Measurements from ENCODE around the gene METTL25.

METTL25 gene

DNA sequence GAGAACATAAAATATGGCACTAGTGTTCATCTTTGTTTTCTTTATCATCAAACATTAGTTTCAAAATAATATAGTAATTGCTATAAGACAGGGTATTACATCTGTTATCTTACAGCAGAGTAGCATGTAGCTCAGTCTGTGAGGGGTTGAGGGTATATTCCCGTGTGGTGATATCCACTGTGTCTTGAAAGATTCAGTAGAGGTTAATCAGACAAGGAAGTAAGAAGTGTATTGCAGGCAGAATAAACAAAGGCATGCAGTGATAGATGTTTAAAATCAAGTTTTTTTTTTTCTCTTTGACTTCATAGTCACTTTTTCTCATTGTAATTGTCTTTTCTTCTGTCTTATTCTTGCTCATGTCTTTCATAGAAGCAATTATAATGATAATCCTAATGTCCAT lies 48.3 kb downstream of the METTL25 start:
- DNase-seq (ENCODE audit: low read depth), result no peak

DNA sequence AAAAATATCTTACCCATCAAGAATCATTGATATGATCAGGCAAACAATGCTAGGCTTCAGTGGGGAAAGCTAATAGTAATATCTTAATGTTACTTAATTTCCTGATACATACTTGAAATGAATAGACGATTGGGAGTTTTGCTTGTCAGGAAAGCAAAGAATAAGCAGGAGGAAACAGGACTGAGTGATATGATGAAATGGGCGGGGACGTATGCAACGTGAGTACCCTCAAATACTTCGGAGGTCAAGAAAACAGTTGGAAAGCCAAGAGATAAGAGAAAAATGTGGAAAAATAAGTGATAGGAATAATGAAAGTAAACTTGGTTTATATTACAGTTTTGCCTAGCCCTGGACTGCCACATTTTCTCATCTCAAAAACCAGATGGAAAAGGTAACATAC lies 49.2 kb downstream of the METTL25 start:
- no peak for DNase-seq (ENCODE audit: low read depth)

DNA sequence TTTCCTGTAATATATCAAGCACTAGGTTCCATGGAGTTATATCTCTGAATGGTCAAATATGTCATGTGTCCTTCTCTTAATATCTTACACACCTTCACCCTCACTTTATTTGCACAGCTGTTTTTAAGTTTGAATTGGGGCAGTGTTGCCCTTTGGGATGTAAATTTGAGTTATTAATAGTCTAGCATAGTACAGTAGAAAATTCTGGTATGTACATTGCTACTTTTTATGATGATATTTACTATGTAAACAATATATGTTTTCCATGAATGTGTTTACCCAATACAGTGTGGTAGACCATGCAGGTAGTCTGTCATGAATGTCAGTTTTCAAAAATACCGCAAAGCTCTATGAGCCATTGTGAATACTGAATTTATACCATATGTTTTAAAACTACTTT lies 50.5 kb downstream of the METTL25 start:
- no peak for DNase-seq (ENCODE audit: low read depth)

DNA sequence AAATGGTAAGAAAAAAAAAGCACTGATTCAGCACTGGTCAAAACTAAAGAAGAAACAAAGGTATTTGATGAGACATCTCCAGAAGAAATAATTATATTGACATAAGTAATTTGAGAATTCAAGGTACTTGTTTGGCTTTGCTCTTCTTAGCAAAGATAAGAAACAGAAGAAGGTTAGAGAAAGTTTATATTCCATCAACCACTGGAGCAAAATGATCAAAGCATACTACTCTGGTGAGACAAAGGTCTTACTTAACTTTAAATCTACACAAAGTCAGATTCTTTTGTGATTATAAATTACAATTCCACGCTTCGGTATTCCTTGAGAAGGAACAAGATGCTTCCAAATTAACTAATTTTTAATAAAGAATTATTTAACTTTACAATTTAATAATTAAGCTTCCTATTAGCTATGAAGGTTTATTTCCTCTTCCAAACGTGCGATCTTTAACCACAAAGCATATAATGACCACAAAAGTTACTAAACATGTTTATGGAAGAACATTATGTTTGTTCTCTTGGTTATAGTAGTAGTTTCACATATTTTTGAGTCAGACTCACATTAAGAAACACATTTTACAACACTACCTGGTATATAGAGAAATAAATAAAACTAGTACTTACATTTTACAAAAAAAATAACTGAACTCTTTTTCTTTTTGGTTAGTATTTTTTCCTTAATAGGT lies 53.4 kb downstream of the METTL25 start:
- DNase-seq (ENCODE audit: low read depth), result no peak

DNA sequence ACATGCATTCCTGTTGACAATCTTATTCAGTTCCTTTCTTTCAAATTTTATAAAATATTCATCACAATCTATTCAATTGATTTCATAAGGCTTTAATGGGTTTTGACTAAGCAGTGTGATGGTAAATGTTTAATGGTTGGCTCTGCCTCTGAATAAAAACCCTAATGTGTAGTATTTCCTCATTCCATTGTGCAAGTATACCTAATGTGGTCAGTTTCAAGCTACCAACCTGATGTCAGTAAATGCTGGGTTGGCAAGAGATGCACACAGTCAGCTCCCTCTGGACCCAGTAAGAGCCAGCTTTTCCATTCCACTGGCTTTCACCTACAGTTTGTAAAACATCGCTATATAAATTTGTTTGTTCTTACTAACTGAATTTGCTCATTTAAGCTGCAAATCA lies 53.9 kb downstream of the METTL25 start:
- no peak for DNase-seq (ENCODE audit: low read depth)

DNA sequence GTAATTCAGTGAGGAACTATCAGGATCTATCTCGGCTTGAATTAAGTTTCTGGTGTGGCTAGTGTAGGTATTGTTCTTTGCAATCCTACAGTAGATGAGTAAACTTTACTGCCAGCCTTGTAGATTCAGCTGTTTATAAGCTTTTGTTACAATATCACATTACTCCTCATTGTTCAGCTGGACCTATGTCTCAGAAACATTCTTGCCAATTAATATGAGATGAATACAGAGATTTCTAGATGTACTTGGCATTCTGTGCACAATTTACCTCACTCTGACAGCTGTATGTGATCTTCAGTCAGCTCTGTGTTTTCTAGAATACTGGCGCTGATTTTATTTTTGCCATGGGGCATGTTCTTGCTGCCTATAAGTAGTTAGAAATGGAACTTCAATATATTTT lies 55.7 kb downstream of the METTL25 start:
- no peak for DNase-seq (ENCODE audit: low read depth)

DNA sequence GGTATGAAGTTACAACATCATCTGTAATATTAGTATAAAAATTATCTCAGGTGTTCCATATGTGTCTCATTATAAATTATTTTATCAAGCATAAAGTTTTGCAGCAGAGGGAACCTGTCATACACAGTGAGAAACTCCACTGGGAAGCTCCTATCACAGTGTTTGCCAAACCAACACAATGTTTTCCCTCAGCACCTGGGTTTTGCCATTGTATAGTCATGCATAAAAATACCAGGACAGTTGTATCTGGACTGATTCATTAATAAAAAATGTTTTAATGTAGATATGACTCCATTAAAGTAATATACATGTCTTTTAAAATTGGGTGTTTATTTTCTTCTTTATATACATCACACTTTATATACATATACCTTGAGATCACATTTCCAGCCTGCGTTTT lies 56.6 kb downstream of the METTL25 start:
- no peak for DNase-seq (ENCODE audit: low read depth)

DNA sequence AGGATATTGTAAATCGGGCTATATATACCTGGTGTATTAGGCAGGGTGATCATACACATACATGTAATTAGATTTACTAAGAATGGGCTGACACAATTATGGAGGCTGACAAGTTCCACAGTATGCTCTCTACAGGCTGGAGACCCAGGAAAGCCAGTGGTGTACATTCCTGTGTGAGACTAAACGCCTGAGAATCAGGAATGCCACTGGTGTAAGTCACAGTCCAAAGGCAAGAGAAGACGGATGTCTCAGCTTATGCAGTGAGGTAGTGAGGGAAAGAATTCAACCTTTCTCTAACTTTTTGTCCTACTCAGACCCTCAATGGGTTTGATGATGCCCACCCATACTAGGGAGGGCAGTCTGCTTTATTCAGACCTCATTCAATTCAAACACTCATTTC lies 57.1 kb downstream of the METTL25 start:
- DNase-seq (ENCODE audit: low read depth), result no peak

DNA sequence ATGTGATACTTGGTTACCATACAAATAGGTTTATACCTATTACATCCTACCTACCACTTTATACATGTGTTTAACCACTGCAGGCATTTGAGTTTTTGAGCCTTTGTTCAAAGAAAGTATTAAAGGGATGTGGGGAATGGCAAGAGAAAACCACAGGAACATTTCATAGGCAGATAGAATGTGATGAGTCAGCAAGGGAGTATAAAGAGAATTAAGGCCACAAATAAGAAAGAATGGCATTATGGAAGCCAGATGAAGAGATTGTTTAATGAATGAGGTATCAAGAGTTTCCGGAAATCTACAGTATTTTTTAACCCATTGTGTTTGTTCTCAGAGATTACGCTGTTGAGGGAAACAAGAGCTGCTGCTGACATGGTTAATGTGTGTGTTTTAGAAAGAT lies 66.9 kb downstream of the METTL25 start:
- no peak for DNase-seq (ENCODE audit: low read depth)

DNA sequence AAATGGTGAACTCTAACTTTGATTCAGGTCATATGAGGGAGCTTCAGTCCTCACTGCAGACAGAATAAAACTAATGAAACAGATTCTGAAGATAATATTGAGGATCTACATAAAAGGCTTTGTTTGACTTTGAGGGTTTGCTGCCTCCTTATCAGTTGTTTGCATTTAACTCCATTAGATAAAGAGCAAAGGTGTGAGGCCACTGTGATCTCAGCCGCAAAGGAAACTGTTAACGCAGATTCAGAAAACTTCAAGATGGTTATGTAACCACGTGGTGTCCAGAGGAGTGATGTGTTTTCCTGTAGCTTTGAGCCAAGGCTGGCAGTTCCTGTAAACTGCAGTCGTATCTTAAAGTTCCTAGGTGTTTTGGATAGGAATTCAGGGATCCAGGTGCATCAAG lies 67.8 kb downstream of the METTL25 start:
- DNase-seq (ENCODE audit: low read depth), result no peak

DNA sequence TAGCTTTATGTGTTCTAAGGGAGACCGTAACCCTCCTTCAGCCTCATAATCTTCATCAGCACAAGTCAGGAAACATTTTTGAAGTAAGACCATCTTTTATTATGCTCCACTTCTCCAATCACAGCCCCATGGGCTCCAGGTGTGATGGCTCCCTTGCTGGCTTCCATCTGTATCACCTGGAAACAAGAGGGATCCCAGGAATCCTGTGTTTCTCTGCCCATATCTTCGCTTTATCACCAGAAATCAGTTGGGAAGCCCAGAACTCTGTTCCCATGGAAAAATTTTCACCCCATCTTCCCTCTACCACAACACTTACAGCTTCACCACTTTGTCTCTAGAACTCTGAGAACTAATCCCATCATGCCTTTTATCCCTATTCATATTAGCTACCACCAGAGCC lies 68.3 kb downstream of the METTL25 start:
- DNase-seq (ENCODE audit: low read depth), result no peak

DNA sequence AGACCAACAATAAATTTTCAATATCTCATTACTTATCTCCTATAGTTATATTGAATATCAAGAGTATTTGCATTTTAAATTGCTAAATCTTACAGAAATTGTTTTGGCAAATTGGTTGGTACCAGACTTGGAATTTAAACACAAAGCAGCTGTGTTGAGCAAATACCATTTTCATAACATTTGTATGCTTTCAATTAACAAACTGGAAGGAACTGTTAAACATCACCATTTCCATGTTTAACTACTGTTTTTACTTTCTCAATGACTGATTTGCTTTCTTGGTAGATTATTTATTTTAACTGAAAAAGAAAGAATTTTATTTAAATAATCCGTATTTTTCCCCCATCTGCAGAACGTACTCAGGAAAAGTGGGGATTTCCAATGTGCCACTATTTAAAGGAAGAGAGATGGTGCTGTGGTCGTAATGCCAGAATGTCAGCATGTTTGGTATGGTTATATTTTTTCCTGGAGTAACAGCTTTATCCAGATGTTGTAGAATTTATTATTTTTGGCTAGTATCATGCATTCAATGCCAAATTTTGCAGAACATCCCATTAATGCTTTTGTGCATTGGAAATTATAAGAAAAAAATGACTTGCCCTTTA lies 72.3 kb downstream of the METTL25 start:
- no peak for DNase-seq (ENCODE audit: low read depth)

DNA sequence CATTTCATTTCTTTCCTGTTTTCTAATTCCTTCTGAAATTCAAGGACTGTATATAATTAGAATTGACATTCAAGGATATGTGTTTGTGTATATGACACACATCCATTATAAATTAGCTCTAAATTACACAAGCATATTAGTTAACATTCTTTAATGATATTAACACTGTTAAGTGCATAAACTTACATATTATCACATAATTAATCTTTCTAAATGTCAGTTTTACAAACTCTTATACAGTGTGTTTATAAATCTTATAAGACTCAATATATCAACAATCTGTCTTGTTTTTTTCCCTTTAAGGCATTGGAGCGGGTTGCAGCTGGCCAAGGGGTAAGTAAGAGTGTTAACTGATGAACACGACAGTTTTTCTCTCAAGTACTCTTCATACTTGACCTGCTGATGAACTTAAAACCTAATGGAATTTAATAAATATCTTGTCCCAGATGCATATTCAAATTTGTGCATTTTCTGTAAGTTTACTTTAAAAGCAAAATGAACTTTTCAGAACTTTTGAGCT lies 76.1 kb downstream of the METTL25 start:
- DNase-seq (ENCODE audit: low read depth), result no peak

DNA sequence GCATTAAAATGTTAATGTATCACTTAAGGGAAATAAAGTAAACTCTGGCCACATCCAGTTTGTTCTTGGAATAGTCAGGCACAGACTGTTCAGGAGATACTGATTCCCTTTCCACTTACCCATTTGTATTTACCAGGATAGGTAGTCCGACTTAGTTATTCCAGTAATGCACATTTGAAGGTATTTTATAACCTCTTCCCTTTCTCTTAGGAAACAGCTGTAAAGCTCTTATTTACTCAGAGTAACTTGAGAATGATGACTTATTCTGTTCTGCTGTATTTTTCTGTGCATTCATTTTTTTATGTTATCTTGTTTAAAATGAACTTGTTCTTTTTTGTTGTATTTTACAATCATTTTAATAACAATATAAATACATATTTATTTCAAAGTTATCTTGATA lies 78.0 kb downstream of the METTL25 start:
- no peak for DNase-seq (ENCODE audit: low read depth)

DNA sequence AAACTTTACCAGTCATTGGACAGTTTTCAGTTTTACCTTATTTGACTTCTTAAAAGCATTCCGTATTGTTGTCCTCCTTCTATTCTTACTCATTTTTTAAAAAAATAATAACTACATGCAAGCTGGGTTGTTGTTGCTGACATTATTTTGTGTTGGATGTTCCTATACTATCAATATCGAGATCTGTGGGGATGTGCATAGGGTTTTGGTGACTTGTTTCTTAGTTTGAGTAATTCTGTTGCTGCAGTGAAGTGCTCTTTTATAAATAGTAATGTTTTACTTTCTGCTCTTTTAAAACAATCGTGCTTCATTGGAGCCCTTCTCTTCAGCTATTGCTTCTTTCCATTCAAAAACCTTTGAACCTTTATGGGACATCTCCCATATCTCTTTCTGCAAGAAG lies 79.4 kb downstream of the METTL25 start:
- DNase-seq (ENCODE audit: low read depth), result no peak

DNA sequence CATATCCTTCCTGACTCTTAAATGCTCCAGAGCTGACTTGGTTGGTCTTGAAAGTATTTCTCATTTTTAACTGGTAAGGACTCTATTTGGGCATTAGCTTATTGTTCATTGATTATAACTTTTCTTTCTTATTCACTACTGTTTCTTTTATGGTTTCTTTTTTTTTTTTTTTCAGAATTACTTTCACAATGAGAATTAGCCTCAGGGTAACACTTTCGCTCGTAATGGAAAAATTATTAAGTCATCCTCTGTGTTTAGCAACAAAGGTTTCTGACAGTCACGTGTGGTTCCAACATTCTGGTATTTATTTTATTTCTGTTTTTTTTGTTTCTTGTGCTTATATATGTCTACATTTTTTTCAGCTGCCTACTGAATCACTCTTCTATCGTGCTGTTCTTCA lies 80.0 kb downstream of the METTL25 start:
- no peak for DNase-seq (ENCODE audit: low read depth)

DNA sequence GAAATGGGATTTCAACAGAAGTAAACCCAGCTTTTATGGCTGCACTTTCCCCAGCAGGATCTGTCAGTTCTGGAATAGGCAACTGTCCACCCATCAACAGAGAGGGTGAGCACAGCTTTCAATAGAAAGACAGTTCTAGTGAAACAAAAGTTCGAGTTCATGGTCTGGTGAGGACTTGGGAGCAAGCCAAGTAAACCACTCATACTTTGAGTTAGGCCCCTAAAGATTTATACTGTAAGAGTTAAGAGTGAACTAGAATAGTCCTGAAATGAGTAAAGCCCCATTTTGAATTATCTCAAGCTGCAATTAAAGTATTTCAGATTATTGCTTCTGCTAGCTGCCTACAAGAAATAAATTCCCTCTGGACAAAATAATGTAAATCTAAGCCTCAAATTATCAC lies 82.6 kb downstream of the METTL25 start:
- no peak for DNase-seq (ENCODE audit: low read depth)

DNA sequence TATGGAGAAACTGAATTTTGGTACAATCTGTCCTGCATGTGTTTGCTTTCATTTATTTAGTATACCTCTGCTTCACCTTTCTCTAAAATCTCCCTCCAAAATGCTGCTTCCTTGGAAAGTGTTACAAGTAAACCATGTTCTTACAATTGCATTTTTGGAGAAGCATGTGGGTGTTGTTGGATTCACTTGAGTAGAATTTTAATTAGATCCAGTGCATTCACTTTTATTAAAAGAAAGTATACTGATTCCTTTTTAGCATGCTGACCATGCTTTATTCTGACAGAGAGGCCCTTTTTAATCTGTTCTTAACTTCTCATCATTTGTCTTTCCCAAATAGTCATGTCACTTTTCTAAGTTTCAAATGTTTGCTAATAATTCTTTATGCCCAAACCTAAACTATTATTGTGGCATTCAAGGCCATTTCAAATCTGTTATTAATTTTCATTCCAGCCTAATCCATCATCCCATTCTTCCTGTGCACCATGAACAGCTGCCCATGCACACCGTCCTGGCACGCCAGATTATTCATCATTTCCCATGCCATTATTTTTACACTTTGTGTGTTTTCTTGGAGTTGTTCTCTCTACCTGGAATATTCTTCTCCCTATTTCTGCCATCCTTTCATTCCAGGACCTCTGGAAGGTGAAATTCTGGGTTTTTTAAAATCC lies 90.7 kb downstream of the METTL25 start:
- DNase-seq (ENCODE audit: low read depth), result no peak

DNA sequence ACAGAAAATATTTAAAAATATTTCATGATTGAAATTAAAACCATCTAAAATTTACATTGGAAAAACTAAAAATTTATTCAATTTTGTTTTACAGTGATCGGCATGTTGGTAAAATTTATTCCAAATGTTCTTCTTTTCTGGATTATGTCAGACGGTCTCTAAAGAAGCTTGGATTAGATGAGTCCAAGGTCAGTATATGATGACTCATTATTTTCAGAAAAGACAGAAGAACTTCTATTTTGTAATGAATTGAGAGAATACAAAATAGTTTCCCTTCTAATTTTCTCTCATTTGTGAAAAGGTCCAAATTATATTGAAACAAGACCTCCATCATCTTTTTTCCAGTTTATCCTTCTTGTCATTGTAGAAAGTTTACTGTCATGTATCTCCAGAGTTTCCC lies 98.3 kb downstream of the METTL25 start:
- DNase-seq (ENCODE audit: low read depth), result no peak

DNA sequence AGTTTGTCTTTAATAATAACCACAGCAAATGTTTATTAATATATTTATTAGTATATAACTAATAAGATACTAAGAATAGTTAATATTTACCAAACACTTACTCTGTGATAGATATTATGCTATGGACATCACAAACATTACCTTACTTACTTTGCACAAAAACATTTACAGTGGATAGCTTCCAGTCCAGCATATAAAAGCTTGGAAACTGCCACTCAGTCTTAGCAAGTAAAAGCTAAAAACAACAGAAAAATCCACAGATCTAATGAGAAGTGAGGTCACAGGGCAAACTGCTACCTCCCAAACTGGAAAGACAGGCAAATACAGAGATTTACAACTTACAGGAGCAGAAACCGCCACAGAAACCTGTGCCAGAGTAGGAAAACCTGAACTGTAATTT lies 99.8 kb downstream of the METTL25 start:
- no peak for DNase-seq (ENCODE audit: low read depth)

DNA sequence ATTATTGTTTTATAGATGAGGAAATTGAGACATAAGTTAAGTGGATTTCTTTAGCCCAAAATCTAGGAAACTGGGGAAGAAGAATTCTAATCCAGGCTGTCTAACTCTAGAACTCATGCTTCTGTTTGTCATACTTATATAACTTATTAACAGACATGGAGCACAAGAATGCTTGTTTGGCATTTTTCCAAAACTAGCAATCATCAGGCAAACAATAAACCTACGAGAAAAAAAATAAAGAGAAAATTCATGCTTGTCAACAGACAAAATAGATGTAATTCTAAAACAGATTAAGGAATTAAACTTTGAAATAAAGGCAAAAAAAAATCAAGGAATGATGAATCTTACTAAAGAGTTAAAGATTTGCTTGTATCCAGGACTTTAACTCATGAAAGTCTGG lies 103.1 kb downstream of the METTL25 start:
- no peak for DNase-seq (ENCODE audit: low read depth)

DNA sequence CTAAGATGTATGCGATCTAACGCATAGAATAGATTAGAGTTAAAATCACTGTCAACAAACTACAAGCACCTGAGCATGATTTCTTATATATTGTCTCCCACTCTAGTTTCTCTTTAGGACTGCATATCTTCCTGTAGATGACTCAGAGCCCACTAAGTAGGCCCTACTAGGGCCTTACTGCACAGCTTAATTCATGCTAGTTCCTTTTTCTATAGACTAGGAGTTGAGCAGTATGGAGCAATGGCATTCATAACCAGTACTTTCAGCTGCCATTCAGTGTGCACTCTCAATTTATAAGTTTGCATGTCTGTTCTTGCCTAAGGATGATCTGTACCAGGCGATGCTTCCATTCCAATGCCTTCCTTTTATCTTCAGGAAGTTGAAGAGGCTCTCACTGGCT lies 103.5 kb downstream of the METTL25 start:
- no peak for DNase-seq (ENCODE audit: low read depth)

DNA sequence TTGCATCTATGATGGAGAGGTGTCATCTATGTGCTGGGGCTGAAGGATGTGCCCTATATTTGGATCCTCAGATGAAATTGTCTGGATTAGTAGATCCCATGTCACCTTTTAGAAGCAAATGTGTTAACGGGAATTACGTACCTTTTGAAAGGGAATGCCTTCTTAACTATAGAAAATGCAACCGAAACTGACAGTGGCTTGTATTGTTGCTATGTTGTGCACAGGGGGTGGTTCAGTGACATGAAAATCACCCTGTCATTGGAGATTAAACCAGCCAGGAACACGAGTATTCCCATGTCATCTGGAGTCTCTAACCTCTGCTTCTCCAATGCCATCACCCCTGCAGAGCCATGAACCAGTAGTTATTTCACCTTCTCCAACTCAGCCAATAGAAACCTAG lies 110.2 kb downstream of the METTL25 start:
- DNase-seq (ENCODE audit: low read depth), result no peak
